ENCODE measurements around the gene MMRN1. TPM values are rescaled to one million over a fixed set of nuclear protein-coding genes. Genes with fewer than 3 reads are reported as not detected.

MMRN1 gene
- total RNA-seq, 4 donors from 2014 or later = 7.7 to 18.8 (median 10.7) TPM

DNA sequence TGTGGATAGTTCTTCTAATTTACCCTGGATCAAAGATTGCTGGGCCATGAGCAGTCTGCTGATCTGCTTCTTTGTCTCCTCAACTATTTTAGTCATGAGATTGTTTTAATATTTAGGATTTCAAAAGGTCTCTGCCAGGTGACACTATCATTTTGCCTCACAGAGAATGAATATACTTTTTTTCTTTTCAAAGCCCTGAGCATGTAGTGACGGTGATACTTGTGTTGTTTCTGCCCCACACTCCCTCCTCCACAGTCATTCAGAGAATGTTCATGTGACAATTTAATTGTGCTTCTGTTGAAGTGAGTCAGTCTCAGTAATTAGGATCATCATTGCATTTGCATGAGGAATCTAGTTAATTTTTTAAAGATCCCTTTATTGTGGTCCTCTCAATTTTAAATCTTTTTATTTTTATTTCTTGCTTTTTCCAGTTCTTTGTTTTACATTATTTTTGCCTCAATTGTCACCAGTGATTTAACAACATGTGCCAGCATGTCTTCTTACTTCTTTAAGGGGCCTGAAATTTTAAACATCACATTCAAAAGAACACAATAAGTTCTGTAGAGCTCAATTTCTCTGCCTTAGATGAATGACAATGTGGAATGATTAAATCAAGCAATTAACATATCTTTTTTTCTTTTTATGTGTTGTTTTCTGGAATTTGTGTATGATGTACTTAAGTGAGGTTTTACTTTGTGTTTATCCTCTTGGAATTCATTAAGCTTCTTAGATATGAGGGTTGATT is 12.3 kb downstream of the MMRN1 start:
- no peaks in the 10 kb centered on the region for H3K27me3 ChIP-seq
- H3K4me1 ChIP-seq = no peaks in the 10 kb centered on the region
- no peak overlapping the region for H3K27ac ChIP-seq
- H3K9me3 ChIP-seq = no peaks in the 10 kb centered on the region
- TF ChIP-seq EP300 (IDR thresholded peaks at IDR 0.05) = no peak
- no peak for TF ChIP-seq POLR2AphosphoS5 (IDR thresholded peaks at IDR 0.05)
- TF ChIP-seq CTCF (IDR thresholded peaks at IDR 0.05) = no peak
- TF ChIP-seq POLR2A (IDR thresholded peaks at IDR 0.05) = no peak
- WGBS = 30% methylated on average over 1 of the region's 1 CpG
- no peak overlapping the region for H3K4me3 ChIP-seq
- DNase-seq (ENCODE audit: low spot score in 2 of 2) = no peak
- H3K36me3 ChIP-seq = no peaks in the 10 kb centered on the region

GRCh38 chr4:89909889-89910288 is 15.2 kb downstream of the MMRN1 start:
- H3K9me3 ChIP-seq = no peaks in the 10 kb centered on the region
- WGBS = 63% methylated on average over 1 of the region's 1 CpG

DNA sequence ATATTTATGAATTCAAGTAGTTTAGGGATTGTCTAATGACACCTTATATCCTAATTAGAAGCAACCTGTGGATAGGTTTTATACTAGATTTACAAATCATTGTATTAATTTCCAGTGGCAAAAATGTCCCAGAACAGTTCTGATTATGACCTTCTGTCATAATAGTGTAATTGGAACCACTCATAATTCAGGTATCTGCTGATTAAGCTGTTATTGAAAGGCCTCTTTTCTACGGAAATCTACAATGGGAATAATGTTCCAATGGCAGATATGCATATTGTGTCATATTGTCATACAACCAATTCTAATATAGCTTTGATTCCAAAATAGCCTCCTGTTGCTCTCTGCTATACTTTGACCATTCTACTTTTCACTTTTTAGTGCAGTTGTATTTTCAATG is 19.0 kb downstream of the MMRN1 start:
- Histone ChIP-seq H3K4me1 (peaks cover 7% of the 10 kb centered on the region), H3K27ac (no peak overlapping the region), H3K27me3 (no peaks in the 10 kb centered on the region), H3K9me3 (no peaks in the 10 kb centered on the region), H3K36me3 (no peaks in the 10 kb centered on the region), H3K4me3 (no peak overlapping the region)
- WGBS = 80% methylated on average over 1 of the region's 1 CpG
- DNase-seq (ENCODE audit: low spot score in 2 of 2) = no peak
- no peak for TF ChIP-seq POLR2AphosphoS5 (IDR thresholded peaks at IDR 0.05)

More at GRCh38 chr4:89909889-89910288, 15.2 kb downstream of the MMRN1 start:
- no peak for TF ChIP-seq EP300 (IDR thresholded peaks at IDR 0.05)
- TF ChIP-seq POLR2AphosphoS5 (IDR thresholded peaks at IDR 0.05) = no peak
- no peak for TF ChIP-seq CTCF (IDR thresholded peaks at IDR 0.05)
- TF ChIP-seq POLR2A (IDR thresholded peaks at IDR 0.05) = no peak
- no peaks in the 10 kb centered on the region for H3K27me3 ChIP-seq
- H3K4me1 ChIP-seq = no peaks in the 10 kb centered on the region
- H3K27ac ChIP-seq = no peak overlapping the region
- no peak for DNase-seq (ENCODE audit: low spot score in 2 of 2)
- H3K36me3 ChIP-seq = no peaks in the 10 kb centered on the region
- H3K4me3 ChIP-seq = no peak overlapping the region

GRCh38 chr4:89914609-89915550 is 20.2 kb downstream of the MMRN1 start:
- H3K4me3 ChIP-seq = no peak overlapping the region
- peaks cover 7% of the 10 kb centered on the region for H3K4me1 ChIP-seq
- no peak for TF ChIP-seq CTCF (IDR thresholded peaks at IDR 0.05)
- no peak for TF ChIP-seq POLR2AphosphoS5 (IDR thresholded peaks at IDR 0.05)
- TF ChIP-seq POLR2A (IDR thresholded peaks at IDR 0.05) = no peak
- TF ChIP-seq EP300 (IDR thresholded peaks at IDR 0.05) = no peak
- no peak for DNase-seq (ENCODE audit: low spot score in 2 of 2)
- WGBS = 68% methylated on average over 1 of the region's 1 CpG
- no peaks in the 10 kb centered on the region for H3K9me3 ChIP-seq
- H3K36me3 ChIP-seq = no peaks in the 10 kb centered on the region
- H3K27ac ChIP-seq = no peak overlapping the region
- no peaks in the 10 kb centered on the region for H3K27me3 ChIP-seq

GRCh38 chr4:89915937-89916336 is 21.3 kb downstream of the MMRN1 start:
- WGBS = 36% methylated on average over 3 of the region's 3 CpGs

More at GRCh38 chr4:89915937-89916336, 21.3 kb downstream of the MMRN1 start:
- Histone ChIP-seq H3K4me1 (peaks cover 7% of the 10 kb centered on the region), H3K36me3 (no peaks in the 10 kb centered on the region), H3K4me3 (no peak overlapping the region), H3K27me3 (no peaks in the 10 kb centered on the region), H3K9me3 (no peaks in the 10 kb centered on the region), H3K27ac (no peak overlapping the region)
- TF ChIP-seq CTCF (IDR thresholded peaks at IDR 0.05) (no peak), POLR2A (IDR thresholded peaks at IDR 0.05) (no peak), POLR2AphosphoS5 (IDR thresholded peaks at IDR 0.05) (no peak), EP300 (IDR thresholded peaks at IDR 0.05) (no peak)
- no peak for DNase-seq (ENCODE audit: low spot score in 2 of 2)

All from suprapubic skin (tissue), 4 donors.